A673 (cell line): Measurements from ENCODE around the gene UHRF1. TPM values are rescaled to one million over a fixed set of nuclear protein-coding genes. Genes with fewer than 3 reads are reported as not detected.
A peak's percentile ranks its signal among the peaks of the same experiment; 100 is the strongest.

Source experiments
- BruUV-seq: library from RNA; stranded (reverse); fragments of 400-500 nt; replicated peaks from 2 replicates; lab custom pipeline; 2021; lab: Mats Ljungman, UMichigan
- CTCF ChIA-PET: fragments of 300-600 bp; sonication (Branson Sonifier 250); formaldehyde crosslinking; loops from one replicate; lab custom pipeline; 2022; ENCODE audit warnings: antibody characterized with exemption; lab: Charles Lee
- POLR2A ChIA-PET: fragments of 300-600 bp; sonication (Branson Sonifier 250); formaldehyde crosslinking; loops from one replicate; lab custom pipeline; 2022; ENCODE audit warnings: antibody characterized with exemption; ENCODE audit not compliant: low non-redundant PET; lab: Charles Lee
- DNase-seq: peaks from one replicate; pipeline ENCODE4 v3.0.0-alpha.2; 2015; ENCODE audit warnings: low spot score
- H3K27ac ChIP-seq: fragments of 200-600 bp; sonication (generic); 2 replicates; pipeline ENCODE4 v1.5.1; 2016; ENCODE audit warnings: mixed run types, low read depth, mild to moderate bottlenecking, mixed read lengths, antibody characterized with exemption, low read length; ENCODE audit not compliant: poor library complexity, severe bottlenecking
- H3K27me3 ChIP-seq: fragments of 200-600 bp; sonication (generic); replicated peaks from 2 replicates; pipeline ENCODE4 v1.6.1; 2017; ENCODE audit warnings: mixed run types, low read depth, mild to moderate bottlenecking, mixed read lengths, antibody characterized with exemption, low read length; ENCODE audit not compliant: insufficient read depth, poor library complexity
- H3K36me3 ChIP-seq: fragments of 200-600 bp; sonication (generic); 2 replicates; pipeline ENCODE4 v1.6.1; 2016; ENCODE audit warnings: mixed run types, mild to moderate bottlenecking, mixed read lengths, antibody characterized with exemption, low read length; ENCODE audit not compliant: insufficient read depth, poor library complexity, severe bottlenecking
- H3K4me1 ChIP-seq: fragments of 200-600 bp; sonication (generic); 2 replicates; pipeline ENCODE4 v1.6.1; 2017; ENCODE audit warnings: mixed run types, mild to moderate bottlenecking, mixed read lengths, antibody characterized with exemption, low read length; ENCODE audit not compliant: insufficient read depth, poor library complexity, severe bottlenecking
- H3K4me3 ChIP-seq: fragments of 200-600 bp; sonication (generic); 2 replicates; pipeline ENCODE4 v1.5.1; 2016; ENCODE audit warnings: low read depth, mixed run types, mild to moderate bottlenecking, mixed read lengths, low read length; ENCODE audit not compliant: poor library complexity, severe bottlenecking
- H3K9me3 ChIP-seq: fragments of 200-600 bp; sonication (generic); 2 replicates; pipeline ENCODE4 v1.6.1; 2016; ENCODE audit warnings: mixed run types, low read depth, mild to moderate bottlenecking, mixed read lengths, antibody characterized with exemption, low read length; ENCODE audit not compliant: poor library complexity, severe bottlenecking
- EZH2 ChIP-seq: fragments of 200-600 bp; sonication (generic); IDR thresholded peaks from 2 replicates; pipeline ENCODE4 v1.6.1; 2017; ENCODE audit warnings: borderline replicate concordance, low read depth, mild to moderate bottlenecking, mixed read lengths, antibody characterized with exemption, low read length; ENCODE audit not compliant: poor library complexity, severe bottlenecking
- intact Hi-C: fragments of 100-400 bp; cut with micrococcal nuclease; formaldehyde crosslinking; loops from one replicate; pipeline ENCODE4 v1.10.0; 2022; ENCODE audit not compliant: unreplicated experiment
- microRNA-seq: library from miRNA; unstranded; fragments of <30 nt; microRNA quantifications from one replicate; pipeline ENCODE4 v1.2.0, GENCODE V29; 2021
- total RNA-seq: library from RNA; stranded (reverse); gene quantifications from 2 replicates; pipeline ENCODE4 v1.2.3, GENCODE V29; 2021
- TF ChIP-seq, protein P1 (sequence below): fragments of 300-800, 200-600 bp; sonication (generic); conservative IDR thresholded peaks from 2 replicates; pipeline ENCODE4 v1.5.1; 2017; ENCODE audit warnings: low read depth, mild to moderate bottlenecking, antibody characterized with exemption, low read length, moderate library complexity, mixed read lengths

Gene UHRF1
- total RNA-seq, 1 experiment from 2014 or later: 203 TPM

DNA sequence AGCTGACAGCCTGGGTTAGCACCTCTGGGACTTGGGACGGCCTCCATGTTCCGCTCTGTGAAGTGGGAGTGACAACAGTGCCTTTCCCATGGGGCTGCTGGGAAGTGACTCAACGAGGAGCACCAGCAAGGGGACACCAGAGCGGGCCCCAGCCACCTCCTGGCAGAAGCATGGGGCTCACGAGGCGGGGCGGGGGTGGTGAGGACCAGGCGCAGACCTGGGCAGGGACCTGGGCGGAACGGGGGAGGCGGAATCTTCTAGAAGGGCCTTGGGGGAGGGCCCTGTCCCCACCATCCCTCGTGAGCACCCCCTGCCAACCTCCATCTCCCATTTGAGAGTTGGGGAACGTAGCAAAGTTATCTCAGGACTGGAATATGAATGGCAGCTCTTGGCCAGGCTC lies 97.5 kb downstream of the UHRF1 start:
- Histone ChIP-seq H3K27me3 (no peaks in the 10 kb centered on the region), H3K9me3 (no peaks in the 10 kb centered on the region), H3K4me1 (no peaks in the 10 kb centered on the region), H3K27ac (no peak overlapping the region), H3K4me3 (no peak overlapping the region), H3K36me3 (no peaks in the 10 kb centered on the region)
- CTCF ChIA-PET: no interaction called here
- BruUV-seq: no TSS peak
- no peak for DNase-seq
- intact Hi-C loops: no loop called here
- POLR2A ChIA-PET: no interaction called here
- TF ChIP-seq EZH2: no peak
- TF ChIP-seq, protein P1, sequence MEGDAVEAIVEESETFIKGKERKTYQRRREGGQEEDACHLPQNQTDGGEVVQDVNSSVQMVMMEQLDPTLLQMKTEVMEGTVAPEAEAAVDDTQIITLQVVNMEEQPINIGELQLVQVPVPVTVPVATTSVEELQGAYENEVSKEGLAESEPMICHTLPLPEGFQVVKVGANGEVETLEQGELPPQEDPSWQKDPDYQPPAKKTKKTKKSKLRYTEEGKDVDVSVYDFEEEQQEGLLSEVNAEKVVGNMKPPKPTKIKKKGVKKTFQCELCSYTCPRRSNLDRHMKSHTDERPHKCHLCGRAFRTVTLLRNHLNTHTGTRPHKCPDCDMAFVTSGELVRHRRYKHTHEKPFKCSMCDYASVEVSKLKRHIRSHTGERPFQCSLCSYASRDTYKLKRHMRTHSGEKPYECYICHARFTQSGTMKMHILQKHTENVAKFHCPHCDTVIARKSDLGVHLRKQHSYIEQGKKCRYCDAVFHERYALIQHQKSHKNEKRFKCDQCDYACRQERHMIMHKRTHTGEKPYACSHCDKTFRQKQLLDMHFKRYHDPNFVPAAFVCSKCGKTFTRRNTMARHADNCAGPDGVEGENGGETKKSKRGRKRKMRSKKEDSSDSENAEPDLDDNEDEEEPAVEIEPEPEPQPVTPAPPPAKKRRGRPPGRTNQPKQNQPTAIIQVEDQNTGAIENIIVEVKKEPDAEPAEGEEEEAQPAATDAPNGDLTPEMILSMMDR: no peak

Small RNAs within 50 kb of the gene (microRNA-seq; reads per million reads assigned to microRNA genes)
- 5.1 reads per million, percentile 17 among the genes with 10 or more reads in this experiment for gene MIR4747

Other genes starting within 250 kb of the UHRF1 start
- 128 TPM in 2 replicates for gene MYDGF, start 239.2 kb upstream of the UHRF1 start, total RNA-seq
- gene DPP9, start 185.7 kb upstream of the UHRF1 start, total RNA-seq: 60.2 and 65.7 TPM in 2 replicates
- gene FEM1A, start 117.8 kb upstream of the UHRF1 start, total RNA-seq: 17.4 and 18.9 TPM in 2 replicates
- gene TICAM1, start 77.8 kb upstream of the UHRF1 start, total RNA-seq: 5.6 and 7.0 TPM in 2 replicates
- gene PLIN3, start 41.8 kb upstream of the UHRF1 start, total RNA-seq: 30.6 and 39.9 TPM in 2 replicates
- not detected in 2 replicates for gene ARRDC5, start 6.6 kb upstream of the UHRF1 start, total RNA-seq
- gene KDM4B, start 59.6 kb downstream of the UHRF1 start, total RNA-seq: 30.0 and 34.8 TPM in 2 replicates